CD8-positive, alpha-beta T cell (primary cell): Measurements from ENCODE around the gene TSPO2. TPM values are rescaled to one million over a fixed set of nuclear protein-coding genes. Genes with fewer than 3 reads are reported as not detected.

ENCODE experiments used
- total RNA-seq, 46 experiments: library from RNA in 2 of 46; stranded (reverse) in 2 of 46; gene quantifications; one replicate each; pipeline ENCODE4 v1.2.3 and lab custom pipeline; 2021 to 2026

TSPO2 gene
- total RNA-seq, 2 experiments from 2014 or later: not detected

Other genes with a start within 250 kb of the TSPO2 start
- 1 to 10 TPM; 1.4 to 2.3 TPM for gene UNC5CL, start 3.2 kb upstream of the TSPO2 start, total RNA-seq
- gene APOBEC2, start 10.7 kb downstream of the TSPO2 start, total RNA-seq: not detected
- gene OARD1, start 29.9 kb downstream of the TSPO2 start, total RNA-seq: 10 to 100 TPM; 20.8 to 27.2 TPM
- gene NFYA, start 30.5 kb downstream of the TSPO2 start, total RNA-seq: 10 to 100 TPM; 31.7 to 32.7 TPM
- not detected for gene TREML1, start 111.9 kb downstream of the TSPO2 start, total RNA-seq
- not detected for gene TREM2, start 120.6 kb downstream of the TSPO2 start, total RNA-seq
- gene TREML2, start 158.7 kb downstream of the TSPO2 start, total RNA-seq: under 1 TPM; 0.36 to 0.46 TPM
- not detected for gene TREML4, start 185.9 kb downstream of the TSPO2 start, total RNA-seq
- under 1 TPM in 1 of 2 experiments, not detected in 1; 0.42 TPM for gene TREM1, start 244.2 kb downstream of the TSPO2 start, total RNA-seq